HG02970 (cell line): ENCODE results near the gene STAP2.
A peak's percentile ranks its signal among the peaks of the same experiment; 100 is the strongest.
"Not testable (repeated sequence)": the region's sequence is repeated elsewhere in the genome, so short reads cannot be mapped to it uniquely, and the experiment has no call there.

ENCODE experiments used
- ATAC-seq: cut with Tn5 transposase; IDR thresholded peaks from one replicate; pipeline ENCODE4 v1.9.1; 2021; ENCODE audit warnings: mild to moderate bottlenecking, moderate library complexity, moderate number of reproducible peaks; ENCODE audit not compliant: unreplicated experiment, low FRiP score

Gene STAP2

GRCh38 chr19:4359627-4360000, 21.0 kb upstream of the STAP2 start:
- no peak for ATAC-seq

DNA sequence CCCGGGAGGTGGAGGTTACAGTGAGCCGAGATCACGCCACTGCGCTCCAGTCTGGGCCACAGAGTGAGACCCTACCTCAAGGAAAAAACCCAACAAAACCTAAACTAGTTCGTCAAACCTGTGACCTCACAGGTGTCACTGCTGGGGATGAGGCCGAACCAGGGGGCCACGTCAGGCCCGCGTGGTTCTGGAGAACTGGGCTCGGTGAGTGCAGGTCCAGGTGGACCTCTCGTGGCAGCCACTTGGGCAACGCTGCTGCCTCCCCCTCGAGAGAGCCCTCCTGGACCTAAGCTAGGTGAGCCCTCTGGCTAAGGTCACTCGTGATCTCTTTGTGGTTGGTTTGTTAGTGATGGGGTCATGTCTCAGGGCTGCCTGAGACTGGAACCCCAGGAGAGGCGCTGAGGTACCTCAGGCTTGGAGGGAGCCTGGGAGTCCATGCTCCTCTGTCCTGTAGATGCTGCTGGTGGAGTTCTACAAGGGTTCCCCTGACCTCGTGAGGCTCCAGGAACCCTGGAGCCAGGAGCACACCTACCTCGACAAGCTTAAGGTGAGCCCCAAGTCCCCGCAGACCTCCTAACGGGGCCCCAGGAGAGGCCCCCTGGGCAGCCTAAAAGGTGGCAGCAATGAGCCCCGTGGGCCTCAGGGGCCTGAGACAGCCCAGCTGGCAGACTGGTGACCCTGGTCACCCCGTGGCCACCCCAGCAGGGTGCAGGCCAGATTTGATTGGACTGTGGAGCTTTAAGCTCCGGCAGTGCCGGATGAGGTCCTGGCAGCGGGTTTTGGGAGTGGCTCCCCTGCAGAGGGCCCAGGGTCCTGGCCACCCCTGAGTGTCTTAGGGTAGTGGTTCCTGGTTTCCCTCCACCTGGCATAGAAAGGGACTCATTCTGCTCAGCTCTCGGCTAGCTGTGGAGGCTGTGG, 20.3 kb upstream of the STAP2 start:
- ATAC-seq: no peak

GRCh38 chr19:4357921-4358326, 19.3 kb upstream of the STAP2 start:
- no peak for ATAC-seq

- ATAC-seq: no peak
Observed at GRCh38 chr19:4357095-4357797, 18.6 kb upstream of the STAP2 start.

DNA sequence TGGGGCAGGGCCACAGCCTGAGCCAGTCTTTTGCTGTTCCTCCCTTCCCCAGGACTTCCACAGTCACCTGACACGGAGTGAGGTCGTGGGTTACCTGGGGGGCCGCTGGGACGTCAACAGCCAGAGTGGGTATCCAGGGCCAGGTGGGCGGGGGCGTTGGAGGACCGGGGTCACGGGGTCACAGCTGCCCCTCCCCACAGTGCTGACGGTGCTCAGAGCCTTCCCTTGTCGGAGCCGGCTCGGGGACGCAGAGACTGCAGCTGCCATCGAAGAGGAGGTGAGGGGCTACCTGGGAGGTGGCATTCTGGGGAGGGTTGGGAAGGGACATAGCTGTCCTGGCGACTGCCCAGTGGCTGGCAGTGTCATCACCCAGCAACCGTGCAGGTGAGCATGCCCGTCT, 16.3 kb upstream of the STAP2 start:
- no peak for ATAC-seq

GRCh38 chr19:4354282-4354681, 15.7 kb upstream of the STAP2 start:
- ATAC-seq: no peak

DNA sequence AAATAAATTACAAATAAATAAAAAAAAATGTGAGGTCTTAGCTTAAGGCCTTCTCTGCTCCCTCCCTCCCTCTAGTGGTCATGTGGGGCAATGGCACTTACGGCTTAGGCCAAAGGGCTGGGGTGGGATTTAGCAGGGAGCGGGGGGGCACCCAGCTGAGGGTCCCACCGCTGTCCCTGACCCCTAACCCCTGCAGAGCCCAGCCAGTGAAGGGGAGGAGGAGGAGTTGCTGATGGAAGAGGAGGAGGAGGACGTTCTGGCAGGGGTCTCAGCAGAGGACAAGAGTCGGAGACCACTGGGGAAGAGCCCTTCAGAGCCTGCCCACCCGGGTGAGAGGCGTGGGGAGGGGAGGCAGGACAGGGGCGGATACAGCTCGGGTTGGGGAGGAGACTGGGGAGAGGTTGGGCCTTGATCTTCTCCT, 14.1 kb upstream of the STAP2 start:
- ATAC-seq: no peak

- no peak for ATAC-seq
Observed at GRCh38 chr19:4350726-4351125, 12.1 kb upstream of the STAP2 start.

- ATAC-seq: no peak
Observed at GRCh38 chr19:4350111-4350510, 11.5 kb upstream of the STAP2 start.

DNA sequence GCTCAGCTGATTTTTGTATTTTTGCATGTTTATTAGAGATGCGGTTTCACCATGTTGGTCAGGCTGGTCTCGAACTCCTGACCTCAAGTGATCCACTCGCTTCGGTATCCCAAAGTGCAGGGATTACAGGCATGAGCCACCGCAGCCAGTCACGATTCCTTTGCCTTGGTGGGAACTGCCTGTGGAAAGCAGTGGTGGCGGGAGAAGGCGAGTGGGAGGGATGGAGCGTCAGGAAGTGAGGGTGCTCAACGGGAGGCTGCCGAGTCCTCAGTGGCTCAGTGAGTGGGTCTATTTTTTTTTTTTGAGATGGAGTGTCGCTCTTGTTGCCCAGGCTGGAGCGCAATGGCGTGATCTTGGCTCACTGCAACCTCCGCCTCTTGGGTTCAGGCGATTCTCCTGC, 10.6 kb upstream of the STAP2 start:
- not testable (repeated sequence) for ATAC-seq

- no peak for ATAC-seq
Observed at GRCh38 chr19:4347521-4347920, 8.9 kb upstream of the STAP2 start.

DNA sequence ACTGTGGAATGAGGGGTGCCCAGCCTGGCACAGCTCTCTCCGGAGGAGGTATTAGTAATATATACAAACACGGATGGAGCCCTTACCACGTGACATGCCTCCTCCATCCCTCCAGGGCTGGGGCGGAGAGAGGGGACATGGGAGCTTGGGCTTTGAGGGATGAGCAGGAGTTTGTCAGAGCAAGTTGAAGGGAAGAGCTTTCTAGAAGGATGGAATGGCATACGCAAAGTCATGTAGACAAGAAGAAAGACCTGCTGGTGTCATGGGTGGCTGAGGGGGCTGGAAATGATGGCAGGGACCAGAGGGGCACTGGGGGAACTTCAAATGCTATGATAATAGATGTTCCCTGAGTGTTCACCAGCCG, 7.4 kb upstream of the STAP2 start:
- no peak for ATAC-seq

- ATAC-seq: no peak
Observed at GRCh38 chr19:4345342-4346019, 6.9 kb upstream of the STAP2 start.

- peak; percentile 46 for ATAC-seq
Observed at GRCh38 chr19:4343370-4344307, 5.0 kb upstream of the STAP2 start, which contains the start of gene MPND. MPND (plus strand) TSS chr19:4343562; CDS start chr19:4343594, 32 bp downstream.

- ATAC-seq: peak; percentile 86
Observed at GRCh38 chr19:4342615-4343369, 4.2 kb upstream of the STAP2 start.

GRCh38 chr19:4342314-4342614, 3.6 kb upstream of the STAP2 start:
- ATAC-seq: no peak

DNA sequence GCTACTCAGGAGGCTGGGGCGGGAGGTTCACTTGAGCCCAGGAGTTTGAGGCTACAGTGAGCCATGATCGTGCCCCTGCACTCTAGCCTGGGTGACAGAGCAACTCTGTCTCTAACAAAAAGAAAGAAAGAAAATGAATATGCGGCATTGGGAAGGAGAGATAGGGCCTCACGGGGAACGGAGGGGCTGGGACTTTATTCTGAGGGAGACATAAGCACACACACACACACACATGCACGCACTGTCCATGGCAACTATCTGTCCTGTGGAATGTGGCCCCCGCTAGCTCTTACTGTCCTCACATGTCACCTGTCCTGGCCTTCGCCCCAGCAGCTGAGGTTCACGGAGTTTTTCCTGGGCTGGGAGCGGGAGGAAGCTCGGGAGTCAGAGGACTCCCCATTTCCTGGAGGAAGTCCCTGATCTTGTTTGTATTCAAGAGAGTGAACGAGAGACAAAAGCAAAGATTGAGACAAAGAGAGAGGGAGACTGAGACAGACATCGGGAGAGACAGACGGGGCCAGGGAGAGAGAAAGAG, 654 bp downstream of the STAP2 start:
- no peak for ATAC-seq

GRCh38 chr19:4334929-4335570, 3.6 kb downstream of the STAP2 start:
- ATAC-seq: no peak

- ATAC-seq: no peak
Observed at GRCh38 chr19:4329858-4330257, 8.8 kb downstream of the STAP2 start.
